CD4-positive, alpha-beta memory T cell (primary cell): ENCODE results near the gene ACSL1. TPM values are rescaled to one million over a fixed set of nuclear protein-coding genes. Genes with fewer than 3 reads are reported as not detected.

Source experiments
- CTCF ChIA-PET: fragments of 350-600 bp; sonication (Branson Sonifier 250); formaldehyde crosslinking; loops from one replicate; lab custom pipeline; 2021; ENCODE audit warnings: inconsistent platforms; ENCODE audit not compliant: partially characterized antibody; lab: Charles Lee
- POLR2A ChIA-PET: fragments of 350-600 bp; sonication (Branson Sonifier 250); formaldehyde crosslinking; loops from one replicate; lab custom pipeline; 2021; ENCODE audit not compliant: partially characterized antibody; lab: Charles Lee
- DNase-seq, 5 donors: peaks; one replicate each; pipeline versions ENCODE4 v3.0.0 to v3.0.0-alpha.2; 2020 to 2022; ENCODE audit warnings: mixed read lengths in 1 of 5
- H3K27ac ChIP-seq: one replicate; pipeline ENCODE4 v1.7.0; 2013; ENCODE audit warnings: low read depth, low read length
- H3K27me3 ChIP-seq: 2 replicates; pipeline ENCODE4 v1.7.0; 2013; ENCODE audit warnings: mild to moderate bottlenecking, low read length, moderate library complexity; ENCODE audit not compliant: insufficient read depth
- H3K36me3 ChIP-seq: 2 replicates; pipeline ENCODE4 v1.7.0; 2013; ENCODE audit warnings: mild to moderate bottlenecking, low read length, moderate library complexity; ENCODE audit not compliant: insufficient read depth
- H3K4me1 ChIP-seq: 2 replicates; pipeline ENCODE4 v1.7.0; 2013; ENCODE audit warnings: mild to moderate bottlenecking, low read length, moderate library complexity; ENCODE audit not compliant: insufficient read depth
- H3K4me3 ChIP-seq, 2 donors: one replicate each; pipeline ENCODE4 v1.7.0; 2013; ENCODE audit warnings: low read length in 2 of 2, mild to moderate bottlenecking in 1 of 2
- H3K9me3 ChIP-seq, 2 donors: one replicate each; pipeline ENCODE4 v1.7.0; 2013; ENCODE audit warnings: low read length in 2 of 2, control low read depth in 1 of 2; ENCODE audit not compliant: control insufficient read depth in 1 of 2
- H3K27ac Mint-ChIP-seq, 7 donors: one replicate each; pipeline ENCODE4 v1.8.0; 2020 to 2021; ENCODE audit warnings: mixed read lengths in 7 of 7, mild to moderate bottlenecking in 6 of 7, inconsistent platforms in 3 of 7, moderate library complexity in 3 of 7
- H3K27me3 Mint-ChIP-seq, 2 donors: one replicate each; pipeline ENCODE4 v1.8.0; 2020 to 2021; ENCODE audit warnings: mixed read lengths in 2 of 2
- H3K36me3 Mint-ChIP-seq, 2 donors: one replicate each; pipeline ENCODE4 v1.8.0; 2020 to 2021; ENCODE audit warnings: mixed read lengths in 2 of 2, inconsistent platforms in 1 of 2, mild to moderate bottlenecking in 1 of 2
- H3K4me1 Mint-ChIP-seq, 4 donors: one replicate each; pipeline ENCODE4 v1.8.0; 2020 to 2021; ENCODE audit warnings: mixed read lengths in 4 of 4, mild to moderate bottlenecking in 1 of 4
- H3K4me3 Mint-ChIP-seq, 8 donors: one replicate each; pipeline ENCODE4 v1.8.0; 2020 to 2021; ENCODE audit warnings: mixed read lengths in 8 of 8, mild to moderate bottlenecking in 7 of 8, moderate library complexity in 6 of 8, inconsistent platforms in 3 of 8
- H3K9me3 Mint-ChIP-seq, 8 donors: one replicate each; pipeline ENCODE4 v1.8.0; 2020 to 2021; ENCODE audit warnings: mixed read lengths in 8 of 8, mild to moderate bottlenecking in 5 of 8, inconsistent platforms in 3 of 8, moderate library complexity in 1 of 8
- intact Hi-C: fragments of 100-400 bp; cut with micrococcal nuclease; formaldehyde crosslinking; loops from one replicate; pipeline ENCODE4 v1.15.1; 2023
- polyA plus RNA-seq, 2 donors: library from polyadenylated mRNA; unstranded; fragments of 300-500 nt; fragmentation: Illumina TruSeq; gene quantifications; one replicate each; pipeline ENCODE4 v1.2.3, GENCODE V29; 2021
- total RNA-seq, 2 experiments: library from RNA; stranded (reverse); gene quantifications; one replicate each; pipeline ENCODE4 v1.2.3, GENCODE V29; 2021

The ACSL1 gene
- total and polyA plus RNA-seq, 4 experiments from 2014 or later: 4.0 to 12.9 (median 9.2) TPM

GRCh38 chr4:184819786-184820185 lies 6.0 kb downstream of the ACSL1 start:
- Mint-ChIP-seq H3K27ac (no peak overlapping the region), H3K36me3 (peaks cover 0 to 3% of the 10 kb centered on the region in 2 donors), H3K27me3 (no peaks in the 10 kb centered on the region), H3K4me1 (peaks cover 15 to 55% (median 33%) of the 10 kb centered on the region in 4 donors), H3K9me3 (no peaks in the 10 kb centered on the region), H3K4me3 (no peak overlapping the region)
- no peaks in the 10 kb centered on the region for H3K36me3 ChIP-seq
- ChIA-PET POLR2A (no interaction called here), CTCF (no interaction called here)
- intact Hi-C loops: no loop called here
- no peak overlapping the region for H3K4me3 ChIP-seq
- no peak overlapping the region for H3K27ac ChIP-seq
- no peaks in the 10 kb centered on the region for H3K9me3 ChIP-seq
- H3K27me3 ChIP-seq: no peaks in the 10 kb centered on the region
- peaks cover 21% of the 10 kb centered on the region for H3K4me1 ChIP-seq
- no peak for DNase-seq

- H3K27me3 ChIP-seq: no peaks in the 10 kb centered on the region
- Mint-ChIP-seq H3K27ac (peak overlapping the region in 2 of 7 donors; percentile 26 to 81), H3K9me3 (no peaks in the 10 kb centered on the region), H3K4me3 (no peak overlapping the region), H3K4me1 (peaks cover 7 to 40% (median 25%) of the 10 kb centered on the region in 4 donors), H3K36me3 (no peaks in the 10 kb centered on the region), H3K27me3 (no peaks in the 10 kb centered on the region)
- H3K27ac ChIP-seq: no peak overlapping the region
- peaks cover 5% of the 10 kb centered on the region for H3K4me1 ChIP-seq
- H3K36me3 ChIP-seq: no peaks in the 10 kb centered on the region
- H3K9me3 ChIP-seq: no peaks in the 10 kb centered on the region
- DNase-seq: no peak
- ChIA-PET CTCF (no interaction called here), POLR2A (interaction anchor here (1.6 kb wide), 1 partner anchor 10 kb away, joined by 6 read pairs; no protein-coding TSS in a partner anchor)
- no peak overlapping the region for H3K4me3 ChIP-seq
- intact Hi-C loops: no loop called here
These were observed 7.6 kb downstream of the ACSL1 start for GRCh38 chr4:184818216-184818564.

GRCh38 chr4:184817494-184818215 lies 8.1 kb downstream of the ACSL1 start:
- ChIA-PET CTCF (no interaction called here), POLR2A (interaction anchor here (1.6 kb wide), 1 partner anchor 9 kb away, joined by 6 read pairs; no protein-coding TSS in a partner anchor)
- Histone ChIP-seq H3K4me3 (no peak overlapping the region), H3K27ac (no peak overlapping the region), H3K36me3 (no peaks in the 10 kb centered on the region), H3K27me3 (no peaks in the 10 kb centered on the region), H3K4me1 (peaks cover 5% of the 10 kb centered on the region), H3K9me3 (no peaks in the 10 kb centered on the region)
- no peaks in the 10 kb centered on the region for H3K36me3 Mint-ChIP-seq
- peak overlapping the region in 2 of 7 donors; percentile 26 to 81 for H3K27ac Mint-ChIP-seq
- no peak overlapping the region for H3K4me3 Mint-ChIP-seq
- intact Hi-C loops: no loop called here
- no peak for DNase-seq
- H3K27me3 Mint-ChIP-seq: no peaks in the 10 kb centered on the region
- H3K4me1 Mint-ChIP-seq: peaks cover 7 to 40% (median 26%) of the 10 kb centered on the region in 4 donors
- no peaks in the 10 kb centered on the region for H3K9me3 Mint-ChIP-seq

- peaks cover 7 to 39% (median 26%) of the 10 kb centered on the region in 4 donors for H3K4me1 Mint-ChIP-seq
- intact Hi-C loops: no loop called here
These were observed 8.8 kb downstream of the ACSL1 start for GRCh38 chr4:184816962-184817361.

GRCh38 chr4:184815046-184815877 lies 10.5 kb downstream of the ACSL1 start:
- Histone ChIP-seq H3K27me3 (no peaks in the 10 kb centered on the region), H3K9me3 (no peaks in the 10 kb centered on the region), H3K36me3 (no peaks in the 10 kb centered on the region), H3K4me3 (no peak overlapping the region), H3K4me1 (peaks cover 5% of the 10 kb centered on the region), H3K27ac (no peak overlapping the region)
- Mint-ChIP-seq H3K36me3 (no peaks in the 10 kb centered on the region), H3K4me3 (no peak overlapping the region), H3K27ac (peak overlapping the region in 1 of 7 donors; percentile 74), H3K4me1 (peaks cover 8 to 43% (median 28%) of the 10 kb centered on the region in 4 donors), H3K27me3 (no peaks in the 10 kb centered on the region), H3K9me3 (no peaks in the 10 kb centered on the region)
- intact Hi-C loops: no loop called here
- ChIA-PET POLR2A (interaction anchor here (1.0 kb wide), 1 partner anchor 81 kb away, joined by 4 read pairs; the partner anchor contains the start of gene CENPU), CTCF (no interaction called here)
- DNase-seq: no peak

More at GRCh38 chr4:184816962-184817361, 8.8 kb downstream of the ACSL1 start:
- Mint-ChIP-seq H3K27me3 (no peaks in the 10 kb centered on the region), H3K9me3 (no peaks in the 10 kb centered on the region), H3K27ac (no peak overlapping the region), H3K4me3 (no peak overlapping the region), H3K36me3 (no peaks in the 10 kb centered on the region)
- H3K36me3 ChIP-seq: no peaks in the 10 kb centered on the region
- H3K27me3 ChIP-seq: no peaks in the 10 kb centered on the region
- no peak for DNase-seq
- H3K4me1 ChIP-seq: peaks cover 5% of the 10 kb centered on the region
- ChIA-PET CTCF (no interaction called here), POLR2A (no interaction called here)
- no peak overlapping the region for H3K27ac ChIP-seq
- no peaks in the 10 kb centered on the region for H3K9me3 ChIP-seq
- no peak overlapping the region for H3K4me3 ChIP-seq

GRCh38 chr4:184814686-184815045 lies 11.1 kb downstream of the ACSL1 start:
- CTCF ChIA-PET: no interaction called here
- DNase-seq: no peak
- Mint-ChIP-seq H3K27me3 (no peaks in the 10 kb centered on the region), H3K4me1 (peaks cover 10 to 44% (median 26%) of the 10 kb centered on the region in 4 donors), H3K9me3 (no peaks in the 10 kb centered on the region), H3K4me3 (no peak overlapping the region), H3K27ac (peak overlapping the region in 1 of 7 donors; percentile 74), H3K36me3 (no peaks in the 10 kb centered on the region)
- Histone ChIP-seq H3K9me3 (no peaks in the 10 kb centered on the region), H3K4me1 (peaks cover 5% of the 10 kb centered on the region), H3K36me3 (no peaks in the 10 kb centered on the region), H3K4me3 (no peak overlapping the region), H3K27ac (no peak overlapping the region), H3K27me3 (no peaks in the 10 kb centered on the region)
- POLR2A ChIA-PET: interaction anchor here (1.0 kb wide), 1 partner anchor 81 kb away, joined by 4 read pairs; the partner anchor contains the start of gene CENPU
- intact Hi-C loops: no loop called here

- DNase-seq: no peak
- Histone ChIP-seq H3K4me3 (no peak overlapping the region), H3K9me3 (no peaks in the 10 kb centered on the region), H3K4me1 (no peaks in the 10 kb centered on the region), H3K36me3 (no peaks in the 10 kb centered on the region), H3K27ac (no peak overlapping the region), H3K27me3 (no peaks in the 10 kb centered on the region)
- Mint-ChIP-seq H3K27ac (no peak overlapping the region), H3K27me3 (no peaks in the 10 kb centered on the region), H3K4me3 (no peak overlapping the region), H3K36me3 (no peaks in the 10 kb centered on the region), H3K4me1 (peaks cover 4 to 33% (median 15%) of the 10 kb centered on the region in 4 donors), H3K9me3 (no peaks in the 10 kb centered on the region)
- ChIA-PET POLR2A (no interaction called here), CTCF (no interaction called here)
- intact Hi-C loops: no loop called here
These were observed 13.1 kb downstream of the ACSL1 start for GRCh38 chr4:184812651-184813181.
